HG02588 (cell line): Measurements from ENCODE around the gene XYLB.

Source experiments
- ATAC-seq: cut with Tn5 transposase; IDR thresholded peaks from one replicate; pipeline ENCODE4 v1.9.1; 2021; ENCODE audit warnings: mild to moderate bottlenecking, moderate library complexity; ENCODE audit not compliant: unreplicated experiment

Gene XYLB

DNA sequence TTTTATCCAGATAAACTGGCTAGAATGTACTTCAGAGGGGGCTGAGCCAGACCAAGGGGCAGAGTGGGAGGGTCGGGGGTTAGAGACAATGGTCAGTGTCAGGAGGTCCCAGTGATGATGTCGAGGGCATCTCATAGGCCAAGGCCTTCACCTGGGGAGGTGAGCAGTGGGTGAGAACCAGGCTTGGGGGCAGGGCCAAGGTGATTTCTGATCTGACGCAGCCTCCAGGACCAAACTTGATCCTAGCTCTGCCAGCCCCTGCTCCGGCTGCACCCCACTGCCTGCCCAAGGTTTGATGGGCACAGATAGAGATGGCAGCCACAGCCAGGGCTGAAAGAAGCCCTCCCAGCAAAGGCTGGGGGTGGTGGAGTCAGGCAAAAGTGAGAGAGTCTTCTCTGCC, 14.9 kb downstream of the XYLB start:
- ATAC-seq, result no peak

GRCh38 chr3:38362825-38363224, 16.2 kb downstream of the XYLB start:
- ATAC-seq, result no peak

- no peak for ATAC-seq
Observed at GRCh38 chr3:38364721-38365400, 18.3 kb downstream of the XYLB start.

- ATAC-seq, result no peak
Observed at GRCh38 chr3:38365469-38366062, 19.0 kb downstream of the XYLB start.

DNA sequence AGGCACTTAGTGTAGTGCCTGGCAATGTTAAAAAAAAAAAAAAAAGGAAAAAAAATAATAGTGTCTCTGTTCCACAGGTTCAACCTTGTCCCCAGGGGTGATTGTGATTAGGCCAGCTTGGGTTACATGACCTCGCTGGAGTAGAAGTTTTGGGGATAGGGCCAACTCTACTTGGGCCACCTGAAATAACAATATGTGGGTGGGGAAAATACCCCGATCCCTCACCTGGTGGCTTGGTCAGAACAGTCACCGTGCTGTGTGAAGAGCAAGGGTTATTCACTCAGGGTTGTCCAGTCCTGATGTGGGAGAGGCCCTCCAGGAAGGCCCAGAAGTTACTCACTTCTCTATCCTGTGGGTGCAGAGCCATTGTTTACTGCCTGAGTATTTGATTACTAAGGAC, 19.5 kb downstream of the XYLB start:
- ATAC-seq, result no peak

DNA sequence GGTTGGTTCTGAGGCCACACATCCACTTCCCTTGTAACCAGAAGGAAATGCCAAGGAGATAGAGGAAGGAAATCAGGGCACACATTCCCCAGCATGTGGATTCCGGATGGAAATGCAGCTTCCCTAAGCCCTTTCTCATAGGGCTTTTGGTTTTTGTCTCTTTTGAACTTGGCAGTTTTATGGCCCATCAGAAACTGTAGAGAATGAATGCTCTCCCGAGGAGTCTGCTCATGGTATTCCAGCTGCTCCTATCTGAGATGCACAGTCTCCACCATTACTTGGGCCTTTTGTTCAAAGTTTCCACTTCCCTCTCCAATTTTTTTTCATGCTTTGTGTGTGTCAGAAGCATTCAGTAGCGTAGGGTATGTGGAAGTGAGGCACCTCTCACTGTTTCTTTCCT, 21.2 kb downstream of the XYLB start:
- ATAC-seq, result no peak

- no peak for ATAC-seq
Observed at GRCh38 chr3:38368238-38368637, 21.7 kb downstream of the XYLB start.

- no peak for ATAC-seq
Observed at GRCh38 chr3:38369186-38369585, 22.6 kb downstream of the XYLB start.

DNA sequence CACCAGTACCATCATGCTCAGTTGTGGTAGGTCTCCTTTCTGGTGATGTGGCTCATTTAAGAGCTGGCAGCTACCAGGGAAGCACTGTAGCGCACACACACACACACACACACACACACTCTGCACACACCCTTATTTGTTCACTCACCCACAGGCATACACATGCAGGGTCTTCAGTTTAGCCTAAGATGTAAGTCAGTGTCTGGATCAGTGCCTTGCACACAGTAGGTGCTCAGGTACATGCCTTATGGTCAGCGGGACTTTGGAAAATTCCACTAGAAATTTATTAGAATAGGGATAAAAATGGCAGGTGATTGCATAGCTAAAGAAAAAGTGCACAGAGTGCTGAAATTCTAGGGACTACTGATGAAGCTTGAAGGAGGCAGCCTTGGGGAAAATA, 23.6 kb downstream of the XYLB start:
- ATAC-seq, result no peak

- ATAC-seq, result no peak
Observed at GRCh38 chr3:38370861-38371260, 24.3 kb downstream of the XYLB start.

DNA sequence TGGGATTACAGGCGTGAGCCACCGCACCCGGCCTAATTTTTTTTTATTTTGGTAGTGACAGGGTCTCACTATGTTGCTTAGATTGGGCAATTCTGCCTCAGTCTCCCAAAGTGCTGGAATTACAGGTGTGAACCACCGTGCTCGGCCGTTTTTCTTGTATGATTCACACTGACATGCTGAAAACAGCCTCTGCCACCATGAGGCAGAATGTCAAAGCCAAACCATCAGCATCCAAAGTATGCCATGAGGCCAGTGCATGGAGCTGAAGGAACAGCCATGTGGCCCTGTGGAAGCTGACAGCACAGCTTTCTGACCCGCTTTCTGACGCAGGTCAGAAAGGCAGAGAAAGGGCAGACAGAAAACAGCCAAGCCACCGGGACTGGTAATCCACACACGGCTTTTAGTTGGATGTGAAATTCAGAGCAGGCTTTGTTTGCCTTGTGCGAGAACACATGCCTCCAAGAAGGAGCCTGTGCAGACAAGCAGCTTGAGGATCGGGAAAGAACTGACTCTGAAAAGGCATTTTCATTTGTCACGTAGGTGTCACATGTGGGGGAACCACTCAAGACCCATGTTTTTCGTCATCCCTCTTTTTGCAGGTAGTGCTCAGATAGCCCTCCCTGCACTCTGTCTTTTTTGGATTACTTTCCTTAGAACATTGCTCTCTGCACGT, 25.1 kb downstream of the XYLB start:
- no peak for ATAC-seq

- ATAC-seq, result no peak
Observed at GRCh38 chr3:38372214-38372601, 25.6 kb downstream of the XYLB start.

DNA sequence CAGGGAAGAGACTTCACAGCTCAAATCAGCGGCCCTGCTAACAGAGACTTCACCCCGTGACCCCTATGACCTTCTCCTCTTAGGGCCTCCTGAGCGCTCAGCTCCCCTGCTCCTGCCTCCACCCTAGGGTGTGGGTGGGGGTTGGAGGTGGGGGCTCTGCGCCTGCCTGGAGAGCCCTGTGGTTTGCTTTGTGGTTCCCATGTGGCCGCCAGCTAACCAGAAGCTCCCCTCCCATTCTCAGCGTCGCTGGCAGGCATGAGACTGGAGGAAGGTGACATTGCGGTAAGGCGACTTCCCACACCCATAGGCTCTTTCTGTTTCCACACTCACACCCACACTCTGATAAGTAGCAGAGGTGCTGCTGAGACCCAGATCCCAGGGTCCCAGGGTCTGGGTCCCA, 27.6 kb downstream of the XYLB start:
- no peak for ATAC-seq

DNA sequence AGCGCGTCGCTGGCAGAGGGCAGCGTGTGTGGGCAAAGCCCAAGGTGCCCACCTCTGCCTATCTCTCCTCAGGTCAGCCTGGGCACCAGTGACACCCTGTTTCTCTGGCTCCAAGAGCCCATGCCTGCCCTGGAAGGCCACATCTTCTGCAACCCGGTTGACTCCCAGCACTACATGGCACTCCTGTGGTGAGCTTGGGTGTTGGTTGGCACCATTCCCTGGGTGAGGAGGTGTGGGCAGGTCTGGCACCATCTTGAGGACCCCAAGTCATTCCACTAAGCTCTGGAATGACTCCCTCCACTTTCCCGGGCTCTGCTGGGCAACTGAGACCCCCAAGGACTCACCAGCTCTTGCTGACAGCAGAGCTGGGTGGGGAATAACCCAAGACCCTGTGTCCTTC, 28.5 kb downstream of the XYLB start:
- no peak for ATAC-seq

DNA sequence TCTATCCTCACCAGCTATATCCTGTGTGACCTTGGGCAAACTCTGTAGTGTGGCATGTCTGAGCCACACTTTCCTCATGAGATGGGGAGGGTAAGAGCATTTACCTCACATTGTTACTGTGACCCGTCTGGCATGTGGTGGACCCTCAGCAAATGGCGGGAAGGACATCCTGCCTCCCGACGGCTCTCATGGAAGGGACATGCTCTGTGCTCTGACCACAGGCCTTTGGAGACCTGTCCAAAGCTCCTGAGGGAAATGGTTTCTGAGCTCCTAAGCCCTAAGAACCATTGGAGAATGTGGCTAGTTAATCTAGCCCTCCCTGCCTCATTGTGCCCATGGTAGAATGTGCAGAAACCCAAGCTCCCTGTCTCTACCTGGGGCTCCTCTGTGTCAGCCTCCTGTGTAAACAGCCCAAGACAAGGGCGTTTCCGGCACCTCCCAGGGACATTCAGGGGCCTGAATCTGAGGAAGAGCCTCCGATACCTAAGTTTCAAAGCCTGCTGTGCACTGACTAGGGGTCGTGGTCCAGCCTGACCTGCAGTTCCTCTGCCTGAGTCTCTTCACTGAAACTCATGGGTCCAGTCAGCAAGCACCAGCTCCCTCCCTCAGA, 29.0 kb downstream of the XYLB start:
- ATAC-seq, result no peak

DNA sequence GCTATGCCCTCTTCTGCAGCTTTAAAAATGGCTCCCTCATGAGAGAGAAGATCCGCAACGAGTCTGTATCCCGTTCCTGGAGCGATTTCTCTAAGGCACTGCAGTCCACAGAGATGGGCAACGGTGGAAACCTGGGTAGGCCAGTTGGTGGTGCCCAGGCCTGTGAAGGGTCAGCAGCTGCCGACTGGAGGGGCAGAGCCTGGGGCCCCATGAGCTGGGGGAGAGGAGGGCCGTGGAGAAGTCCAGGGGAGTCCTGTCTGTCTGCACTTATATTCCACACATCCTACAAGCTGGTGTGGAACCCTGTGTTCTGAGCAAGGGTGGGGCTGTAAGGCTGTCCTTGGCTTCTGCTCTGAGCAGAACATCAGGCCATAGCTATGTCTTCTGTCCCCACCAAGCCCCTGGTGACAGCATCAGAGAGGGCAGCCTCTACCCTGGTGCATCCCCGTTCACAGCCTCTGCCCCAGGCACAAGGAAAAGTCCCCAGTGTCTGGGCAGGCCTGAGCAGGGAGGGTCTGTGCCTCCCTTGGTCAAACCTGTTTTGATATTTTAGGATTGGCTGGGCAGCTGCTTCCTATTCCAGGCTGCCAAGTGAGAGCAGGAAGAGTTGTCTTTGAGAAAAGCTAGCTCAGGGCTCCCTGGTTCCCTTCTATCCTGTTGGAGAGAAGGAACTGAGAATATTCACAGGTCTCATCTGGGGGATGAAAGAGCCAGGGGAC, 29.7 kb downstream of the XYLB start:
- ATAC-seq, result no peak

- ATAC-seq, result no peak
Observed at GRCh38 chr3:38379201-38379770, 32.7 kb downstream of the XYLB start.

- ATAC-seq, result no peak
Observed at GRCh38 chr3:38382506-38383080, 36.0 kb downstream of the XYLB start.

- ATAC-seq, result no peak
Observed at GRCh38 chr3:38383156-38383875, 36.7 kb downstream of the XYLB start.
